Ureter (tissue), 1 donor: ENCODE results near the gene C16orf86. TPM values are rescaled to one million over a fixed set of nuclear protein-coding genes. Genes with fewer than 3 reads are reported as not detected.

Source experiments
- DNase-seq: peaks from one replicate; pipeline ENCODE4 v3.0.0-alpha.2; 2020; ENCODE audit warnings: low spot score
- total RNA-seq: library from RNA; stranded (reverse); gene quantifications from one replicate; pipeline ENCODE4 v1.2.4, GENCODE V29; 2023
- donor health status: DM: yes; HTN: yes; CAD: no.

Gene C16orf86
- total RNA-seq, 1 donor from 2014 or later, result 2.7 TPM

DNA sequence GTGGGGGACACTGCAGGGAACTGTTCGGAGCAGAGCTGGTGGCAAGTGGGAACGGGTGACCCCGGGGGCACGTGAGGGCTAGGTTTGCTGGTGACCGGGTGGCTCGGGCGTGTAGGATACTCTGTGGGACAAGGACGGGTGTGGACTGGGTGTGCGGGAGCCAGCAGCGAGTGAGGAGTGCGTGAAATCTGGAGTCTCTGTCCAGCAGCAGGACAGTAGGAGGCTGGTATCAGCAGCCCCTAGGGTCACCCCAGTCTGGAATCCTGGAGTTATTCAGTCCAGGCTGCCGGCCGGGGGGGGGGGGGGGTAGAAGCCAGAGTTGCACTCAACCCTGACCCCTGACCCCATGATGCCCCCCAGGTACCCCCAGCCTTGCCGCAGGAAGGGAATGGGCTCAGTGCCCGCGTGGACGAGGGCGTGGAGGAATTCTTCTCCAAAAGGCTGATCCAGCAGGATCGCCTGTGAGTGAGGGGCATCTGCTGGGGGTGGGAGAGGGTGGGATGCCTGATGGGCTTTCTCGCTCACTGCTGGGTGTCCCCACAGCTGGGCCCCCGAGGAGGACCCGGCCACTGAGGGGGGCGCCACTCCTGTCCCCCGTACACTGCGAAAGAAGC lies 12.7 kb upstream of the C16orf86 start:
- DNase-seq, result no peak

DNA sequence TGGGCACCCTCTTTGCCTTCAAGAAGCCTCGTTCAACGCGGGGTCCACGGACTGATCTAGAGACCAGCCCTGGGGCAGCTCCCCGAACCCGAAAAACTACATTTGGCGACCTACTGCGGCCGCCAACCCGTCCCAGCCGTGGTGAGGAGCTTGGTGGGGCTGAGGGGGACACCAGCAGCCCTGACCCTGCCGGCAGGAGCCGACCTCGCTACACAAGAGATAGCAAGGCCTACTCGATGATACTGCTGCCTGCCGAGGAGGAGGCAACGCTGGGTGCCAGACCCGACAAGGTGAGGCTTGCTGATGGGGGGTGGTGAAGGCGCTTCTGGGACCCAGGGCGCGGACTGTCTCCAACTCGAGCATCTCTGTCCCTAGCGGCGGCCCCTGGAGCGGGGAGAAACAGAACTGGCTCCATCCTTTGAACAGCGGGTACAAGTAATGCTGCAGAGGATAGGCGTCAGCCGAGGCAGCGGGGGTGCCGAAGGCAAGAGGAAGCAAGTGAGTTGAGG lies 12.2 kb upstream of the C16orf86 start:
- no peak for DNase-seq

DNA sequence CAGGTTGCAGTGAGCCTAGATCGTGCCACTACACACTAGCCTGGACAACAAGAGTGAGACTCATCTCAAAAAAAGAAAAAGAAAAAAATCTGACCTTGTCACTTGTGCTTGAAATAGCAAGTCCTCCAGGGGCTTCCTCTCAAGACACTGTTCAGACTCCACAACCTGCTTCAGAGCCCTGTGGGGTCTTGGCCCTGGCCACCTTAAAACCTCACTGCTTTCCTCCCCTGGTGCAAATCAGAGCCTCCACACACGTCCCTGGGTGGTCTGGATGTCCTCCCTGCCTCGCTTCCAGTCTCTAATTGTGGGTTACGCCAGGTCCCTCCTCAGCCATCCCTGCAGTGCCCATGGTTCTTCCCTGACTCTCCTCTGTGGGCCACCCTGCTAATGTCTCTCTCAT lies 11.3 kb upstream of the C16orf86 start:
- DNase-seq, result no peak

DNA sequence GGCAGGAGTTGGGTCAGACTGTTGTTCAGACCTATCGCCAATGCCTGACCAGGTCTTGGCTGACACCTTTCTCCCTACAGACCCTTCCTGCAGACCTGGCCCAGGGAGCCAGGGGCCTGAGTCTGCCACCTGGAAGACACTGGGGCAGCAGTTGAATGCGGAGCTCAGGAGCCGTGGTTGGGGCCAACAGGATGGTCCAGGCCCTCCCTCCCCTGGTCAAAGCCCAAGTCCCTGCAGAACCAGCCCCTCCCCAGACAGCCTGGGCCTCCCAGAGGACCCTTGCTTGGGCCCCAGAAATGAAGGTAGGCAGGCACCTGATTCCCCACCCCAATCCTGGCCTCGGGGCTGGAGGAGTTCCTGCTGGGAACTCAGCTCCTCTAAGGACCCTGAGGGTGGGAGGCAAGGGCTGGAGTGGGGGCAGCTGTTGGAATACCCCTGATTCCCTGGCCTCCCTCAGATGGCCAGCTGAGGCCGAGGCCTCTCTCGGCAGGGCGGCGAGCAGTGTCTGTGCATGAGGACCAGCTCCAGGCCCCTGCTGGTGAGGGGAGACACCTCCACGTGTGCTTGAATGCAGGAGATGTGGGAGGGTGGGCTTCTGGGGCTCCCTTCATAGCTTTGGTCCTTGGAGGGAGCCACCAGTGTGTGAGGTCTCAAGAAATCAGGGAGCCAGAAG lies 10.1 kb upstream of the C16orf86 start:
- DNase-seq, result no peak

DNA sequence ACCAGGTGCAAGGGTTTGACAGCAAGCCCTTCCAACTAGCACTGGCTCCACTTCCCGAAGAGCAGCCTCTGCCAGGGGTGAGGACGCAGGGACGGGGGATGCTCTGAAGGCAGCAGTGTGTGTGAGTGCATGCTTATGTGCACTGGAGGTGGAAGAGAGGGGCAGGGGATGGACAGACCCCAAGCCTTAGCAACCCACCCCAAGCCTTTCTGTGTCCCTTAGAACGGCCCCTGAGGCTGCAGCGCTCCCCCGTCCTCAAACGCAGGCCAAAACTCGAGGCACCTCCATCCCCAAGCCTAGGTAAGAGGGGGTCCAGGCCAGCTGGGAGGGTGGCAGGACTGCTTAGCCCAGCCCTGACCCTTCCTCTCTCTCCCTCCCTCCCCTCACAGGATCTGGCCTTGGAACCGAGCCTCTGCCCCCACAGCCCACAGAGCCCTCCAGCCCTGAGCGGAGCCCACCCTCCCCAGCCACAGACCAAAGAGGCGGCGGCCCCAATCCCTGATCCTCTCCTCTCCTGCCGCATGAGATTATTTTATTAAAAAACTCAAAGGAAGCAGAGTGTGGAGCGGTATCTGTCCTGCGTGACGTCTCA lies 9.5 kb upstream of the C16orf86 start:
- DNase-seq, result no peak

DNA sequence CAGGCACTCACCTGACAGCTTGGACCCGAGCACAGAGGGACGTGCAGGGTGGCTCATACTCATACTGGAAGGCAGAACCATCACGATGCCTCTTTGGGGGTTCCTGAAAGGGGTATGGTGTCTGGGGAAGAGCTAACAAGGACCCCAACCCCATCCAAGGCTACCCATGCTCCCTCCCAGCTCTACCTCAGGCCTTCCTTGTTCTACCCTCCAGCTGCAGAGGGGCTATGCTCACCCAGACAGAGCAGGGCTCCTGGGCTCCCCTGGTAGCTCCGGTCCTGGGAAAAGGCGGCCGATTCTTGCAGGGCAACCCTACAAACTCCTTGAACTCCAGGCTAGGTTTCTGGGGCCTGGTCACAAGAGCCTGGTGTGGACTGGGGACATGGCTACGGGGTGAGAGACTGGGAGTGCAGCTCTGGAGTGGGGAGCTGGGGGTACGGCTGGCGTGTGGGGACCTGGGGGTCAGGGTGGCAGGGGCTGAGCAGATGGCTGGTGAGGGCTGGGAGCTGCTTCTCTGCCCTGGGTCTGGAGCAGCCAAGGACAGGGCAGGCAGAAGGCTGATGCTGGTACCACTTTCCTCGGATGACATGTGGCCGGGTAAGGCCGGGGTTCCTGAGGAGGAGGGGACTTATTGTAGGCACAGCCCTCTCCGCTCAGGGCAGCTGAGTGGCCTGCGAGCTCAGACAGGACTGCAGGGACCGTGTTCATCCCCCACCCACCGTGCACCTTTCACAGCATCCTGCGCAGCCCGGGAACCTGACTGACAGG lies 8.7 kb upstream of the C16orf86 start:
- no peak for DNase-seq

DNA sequence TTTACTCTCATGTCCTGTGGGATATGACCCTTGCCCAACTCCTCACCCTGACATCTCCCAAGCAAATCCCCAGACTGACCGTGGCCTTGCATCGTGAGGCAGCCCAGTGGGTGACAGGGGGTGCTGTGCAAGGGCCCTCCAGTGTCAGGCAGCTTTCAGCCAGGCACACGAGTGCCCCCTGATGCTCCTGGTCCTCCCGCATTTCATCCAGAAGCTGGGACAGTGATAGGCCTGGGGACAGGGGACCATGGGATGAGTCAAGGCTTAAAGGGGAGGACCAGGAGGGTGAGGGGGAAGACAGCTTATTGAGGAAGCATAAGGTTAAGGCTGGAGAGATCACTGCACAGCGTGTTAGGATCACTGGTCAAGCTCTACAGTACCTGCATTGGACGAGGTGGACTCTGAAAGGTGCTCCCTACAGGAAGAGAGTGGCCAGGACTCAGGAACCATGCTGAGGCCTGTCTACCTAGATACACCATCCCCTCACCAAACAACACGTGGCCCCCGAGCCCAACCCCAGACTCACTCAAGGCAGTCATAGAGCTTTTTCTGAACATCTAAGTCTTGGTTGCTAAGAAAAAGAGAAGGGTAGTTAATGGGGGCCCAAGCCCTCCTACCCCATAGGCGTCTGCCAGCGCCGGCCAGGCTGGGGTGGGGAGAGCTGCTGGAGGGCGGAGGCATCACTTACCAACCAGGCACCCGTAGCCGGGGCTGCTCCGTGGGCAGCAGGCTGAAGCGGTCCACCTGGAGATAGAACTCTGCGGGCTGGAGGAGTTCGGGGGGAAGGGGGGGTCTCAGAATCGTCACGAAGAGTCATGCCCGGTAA lies 7.6 kb upstream of the C16orf86 start:
- DNase-seq, result no peak

DNA sequence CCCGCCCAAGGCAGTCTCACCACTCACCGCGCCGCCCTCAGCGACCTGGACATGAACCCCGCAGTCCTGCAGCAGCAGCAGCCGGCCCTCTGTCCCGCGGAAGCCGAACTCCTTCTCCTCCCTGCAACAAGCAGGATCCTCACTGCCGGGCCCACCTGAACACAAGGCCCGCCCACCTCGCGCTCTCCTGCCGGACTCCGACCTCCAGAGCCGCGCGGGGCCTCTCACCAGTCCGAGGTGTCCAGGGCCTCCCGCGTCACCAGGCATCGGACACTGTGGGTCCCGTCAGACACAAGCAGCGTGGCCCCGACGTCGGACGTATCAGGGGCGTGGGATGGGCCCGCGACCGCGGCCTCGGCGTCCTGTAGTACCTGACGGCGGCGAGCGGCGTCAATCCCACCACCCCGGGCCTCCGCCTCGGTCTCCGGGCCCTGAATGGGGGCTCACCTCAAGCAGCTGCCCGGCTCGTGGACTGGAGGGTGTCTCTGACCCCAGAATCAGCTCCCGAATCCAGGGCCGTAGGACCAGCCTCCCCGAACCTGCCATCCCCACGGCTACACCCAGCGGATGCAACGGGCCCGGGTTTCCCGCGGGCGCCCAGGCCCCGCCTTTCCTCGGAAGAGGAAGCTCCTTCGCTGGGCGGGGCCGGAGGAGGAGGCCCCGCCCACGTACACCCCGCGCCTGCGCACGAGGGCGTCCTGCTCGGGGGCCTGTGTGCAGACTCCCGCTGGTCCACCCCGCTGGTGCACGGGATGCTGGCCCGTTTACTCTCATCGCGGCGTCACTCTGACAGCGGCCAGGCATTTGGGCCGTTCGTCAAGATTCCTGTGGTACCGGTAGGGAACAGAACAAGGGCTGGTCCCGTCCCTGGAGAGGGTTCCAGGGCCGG lies 6.7 kb upstream of the C16orf86 start, which contains the start of gene ACD:
TSS of gene ACD (minus strand) at position 586 of the 889 bp plus-strand sequence. CDS start at position 546, 40 bp downstream.
- peak; percentile 90 for DNase-seq

DNA sequence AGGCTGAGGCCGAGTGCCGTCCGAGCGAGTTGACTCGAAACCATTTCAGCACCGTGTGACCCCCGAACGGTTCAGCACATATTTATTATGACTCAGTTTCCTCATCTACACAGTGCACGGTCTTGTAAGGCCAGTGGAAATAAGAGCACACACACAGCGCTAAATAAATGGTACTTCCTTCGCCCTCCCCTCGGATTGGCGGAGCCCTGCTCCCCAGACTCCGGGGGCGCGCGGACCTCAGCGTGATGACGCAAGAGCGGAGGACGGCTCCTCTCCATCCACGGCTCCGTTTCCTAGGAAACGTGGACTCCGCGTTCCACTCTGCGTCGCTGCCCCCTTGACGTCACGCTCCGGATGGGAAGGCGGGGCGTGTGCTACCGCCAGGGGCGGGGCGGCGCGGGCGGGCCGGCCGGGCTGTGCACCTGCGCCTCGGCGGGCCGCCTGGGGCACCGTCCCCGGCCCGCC lies 6.0 kb upstream of the C16orf86 start, which contains the start of gene PARD6A:
TSS of gene PARD6A (plus strand) at position 397 of the 465 bp plus-strand sequence. CDS start 79 bp downstream, outside the sequence.
- peak; percentile 93 for DNase-seq

DNA sequence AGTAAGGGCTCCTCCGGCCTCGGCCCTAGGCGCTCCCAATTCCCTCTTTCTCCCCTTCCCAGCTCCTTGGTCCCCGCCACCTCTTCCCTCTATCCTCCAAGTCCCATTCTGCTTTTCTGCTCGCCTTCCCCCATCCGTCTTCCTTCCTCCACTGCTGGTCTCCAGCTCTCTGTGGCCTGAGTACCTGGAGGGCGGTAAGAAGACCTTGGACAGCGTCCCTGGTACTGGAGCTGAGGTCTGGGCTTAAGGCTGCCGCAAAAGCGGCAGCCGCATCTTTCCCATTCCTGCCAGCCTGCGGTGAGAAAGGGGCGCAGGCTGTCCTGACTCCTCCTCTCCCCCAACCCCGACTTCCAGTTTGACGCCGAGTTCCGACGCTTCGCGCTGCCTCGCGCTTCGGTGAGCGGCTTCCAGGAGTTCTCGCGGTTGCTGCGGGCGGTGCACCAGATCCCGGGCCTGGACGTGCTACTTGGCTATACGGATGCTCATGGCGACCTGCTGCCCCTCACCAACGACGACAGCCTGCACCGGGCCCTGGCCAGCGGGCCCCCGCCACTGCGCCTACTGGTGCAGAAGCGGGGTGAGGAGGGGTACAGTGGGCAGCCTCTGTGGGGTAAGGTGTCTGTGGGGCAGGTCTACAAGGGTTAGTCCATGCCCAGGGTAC lies 5.4 kb upstream of the C16orf86 start:
- no peak for DNase-seq

DNA sequence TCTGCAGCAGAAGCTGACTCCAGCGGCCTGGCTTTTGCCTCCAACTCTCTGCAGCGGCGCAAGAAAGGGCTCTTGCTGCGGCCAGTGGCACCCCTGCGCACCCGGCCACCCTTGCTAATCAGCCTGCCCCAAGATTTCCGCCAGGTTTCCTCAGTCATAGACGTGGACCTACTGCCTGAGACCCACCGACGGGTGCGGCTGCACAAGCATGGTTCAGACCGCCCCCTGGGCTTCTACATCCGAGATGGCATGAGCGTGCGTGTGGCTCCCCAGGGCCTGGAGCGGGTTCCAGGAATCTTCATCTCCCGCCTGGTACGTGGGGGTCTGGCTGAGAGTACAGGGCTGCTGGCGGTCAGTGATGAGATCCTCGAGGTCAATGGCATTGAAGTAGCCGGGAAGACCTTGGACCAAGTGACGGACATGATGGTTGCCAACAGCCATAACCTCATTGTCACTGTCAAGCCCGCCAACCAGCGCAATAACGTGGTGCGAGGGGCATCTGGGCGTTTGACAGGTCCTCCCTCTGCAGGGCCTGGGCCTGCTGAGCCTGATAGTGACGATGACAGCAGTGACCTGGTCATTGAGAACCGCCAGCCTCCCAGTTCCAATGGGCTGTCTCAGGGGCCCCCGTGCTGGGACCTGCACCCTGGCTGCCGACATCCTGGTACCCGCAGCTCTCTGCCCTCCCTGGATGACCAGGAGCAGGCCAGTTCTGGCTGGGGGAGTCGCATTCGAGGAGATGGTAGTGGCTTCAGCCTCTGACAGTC lies 4.5 kb upstream of the C16orf86 start:
- DNase-seq, result no peak

DNA sequence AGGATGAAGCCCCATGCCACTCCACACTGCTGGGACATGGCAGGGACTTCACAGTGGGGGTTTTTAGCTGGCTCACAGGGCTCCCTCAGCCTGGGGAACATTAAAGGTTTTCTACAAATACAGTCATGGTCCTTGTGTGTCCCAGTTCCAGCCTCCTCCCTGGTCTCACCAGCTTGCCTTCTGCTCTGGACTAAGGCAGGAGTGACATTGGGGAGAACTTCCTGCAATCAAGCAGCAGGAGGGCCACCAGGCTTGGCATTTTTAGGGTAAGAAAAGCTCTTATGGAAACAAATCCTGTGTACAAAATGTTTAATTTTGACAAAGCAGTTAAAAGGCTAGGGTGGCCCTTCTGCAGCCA lies 4.0 kb upstream of the C16orf86 start:
- no peak for DNase-seq

DNA sequence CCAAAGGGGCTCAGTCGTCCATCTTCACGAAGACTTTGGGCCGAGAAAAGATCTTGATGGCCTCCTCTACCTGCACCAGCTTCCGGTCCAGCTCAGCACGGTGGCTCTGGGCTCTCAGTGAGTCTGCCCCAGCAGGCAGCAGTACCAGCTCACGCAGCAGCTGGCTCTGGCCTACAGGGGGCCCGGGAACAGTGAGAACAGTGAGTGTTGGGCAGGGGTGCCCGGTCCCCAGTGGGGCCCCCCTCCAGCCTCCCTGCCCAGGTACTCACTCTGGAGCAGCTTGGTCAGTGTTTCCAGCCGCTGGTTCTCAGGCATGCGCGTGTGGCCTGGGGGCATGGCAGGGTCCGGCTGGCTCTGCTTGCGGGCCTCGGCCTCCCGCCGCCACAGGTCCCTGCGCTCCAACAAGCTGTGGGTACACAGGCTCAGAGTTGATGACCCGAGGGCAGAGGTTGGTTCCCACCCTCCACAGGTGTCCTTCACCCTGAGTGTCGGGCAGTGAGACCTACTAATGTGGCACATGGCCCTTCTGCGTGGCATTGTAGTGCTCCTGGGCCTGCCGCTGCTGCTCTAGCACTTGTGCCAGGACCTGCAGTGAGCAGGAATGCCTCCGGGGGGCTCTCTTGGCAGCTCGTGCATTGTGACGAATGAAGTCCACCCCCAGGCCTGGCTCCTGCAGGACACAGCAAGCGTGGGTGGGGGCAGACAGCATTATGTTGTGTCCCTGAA lies 3.3 kb upstream of the C16orf86 start:
- DNase-seq, result no peak

DNA sequence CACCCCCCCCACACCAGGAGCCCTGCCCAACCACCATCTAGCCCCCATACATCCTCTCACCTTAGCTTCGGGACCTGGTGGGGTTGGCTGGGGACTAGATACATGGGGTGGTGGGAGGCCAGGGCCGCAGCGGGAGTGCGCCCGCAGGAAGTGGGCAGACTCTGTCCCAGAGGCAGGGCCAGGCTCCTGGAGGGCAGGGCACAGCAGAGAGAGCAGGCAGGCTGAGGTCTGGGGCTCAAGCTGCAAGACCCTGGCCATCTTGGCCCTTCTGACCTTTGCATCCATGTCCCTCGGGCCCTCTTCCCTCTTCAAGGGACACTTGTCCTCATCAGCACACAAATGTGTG lies 2.8 kb upstream of the C16orf86 start:
- no peak for DNase-seq

DNA sequence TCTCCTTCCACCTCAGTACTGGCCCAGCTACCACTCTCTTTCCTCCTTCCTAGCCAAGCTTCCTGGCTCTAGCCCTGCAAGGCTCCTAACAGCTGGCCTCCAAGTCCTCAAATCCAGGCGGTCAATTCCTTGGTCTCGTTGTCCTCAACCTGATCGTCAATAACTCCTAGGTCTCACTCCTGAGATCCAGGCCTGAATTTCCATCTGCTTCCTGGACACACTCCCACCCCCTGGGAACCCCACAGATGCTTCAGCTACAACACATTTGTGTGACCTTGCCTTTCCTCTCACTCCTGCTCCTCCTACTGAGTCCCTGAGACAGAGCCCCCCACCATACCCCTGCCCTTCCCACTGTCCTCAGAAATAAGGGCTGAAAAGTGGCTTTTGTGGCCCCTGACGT lies 2.4 kb upstream of the C16orf86 start:
- DNase-seq, result no peak

DNA sequence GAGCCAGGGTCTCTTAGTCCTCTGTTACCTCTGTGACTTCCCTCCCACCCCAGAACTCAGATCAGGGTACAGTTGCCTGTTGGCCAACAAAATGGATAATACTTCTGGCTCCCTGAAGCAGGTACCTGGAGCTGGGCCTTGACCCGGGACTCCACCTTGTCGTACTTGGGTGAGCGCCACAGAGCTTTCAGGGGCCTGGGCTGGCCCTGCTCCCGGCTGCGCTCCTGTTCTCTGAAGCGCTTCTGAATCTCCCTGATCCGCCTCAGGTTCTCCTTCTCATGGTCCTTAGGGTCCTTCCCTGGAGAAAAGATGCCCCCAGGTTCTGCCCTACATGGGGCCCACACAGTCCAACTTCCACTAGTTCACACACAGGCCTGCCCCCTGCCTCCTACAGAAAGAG lies 1.7 kb upstream of the C16orf86 start:
- no peak for DNase-seq

DNA sequence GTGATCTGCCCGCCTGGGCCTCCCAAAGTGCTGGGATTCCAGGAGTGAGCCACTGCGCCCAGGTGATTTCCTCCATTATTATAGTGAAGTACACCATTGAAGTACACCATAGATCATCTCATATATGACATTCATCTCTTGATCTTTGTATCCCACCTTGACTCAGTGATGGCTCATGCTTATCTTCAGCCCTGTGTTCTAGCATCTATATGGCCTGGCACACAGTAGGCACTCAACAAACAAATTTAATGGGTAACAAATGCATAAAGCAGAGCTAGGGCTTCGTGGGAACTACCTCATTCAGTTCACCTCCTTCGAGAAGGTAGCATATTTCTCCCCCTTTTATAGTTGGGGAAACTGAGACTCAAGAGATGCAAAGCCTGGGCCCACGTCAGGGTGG lies 1.0 kb upstream of the C16orf86 start:
- no peak for DNase-seq

DNA sequence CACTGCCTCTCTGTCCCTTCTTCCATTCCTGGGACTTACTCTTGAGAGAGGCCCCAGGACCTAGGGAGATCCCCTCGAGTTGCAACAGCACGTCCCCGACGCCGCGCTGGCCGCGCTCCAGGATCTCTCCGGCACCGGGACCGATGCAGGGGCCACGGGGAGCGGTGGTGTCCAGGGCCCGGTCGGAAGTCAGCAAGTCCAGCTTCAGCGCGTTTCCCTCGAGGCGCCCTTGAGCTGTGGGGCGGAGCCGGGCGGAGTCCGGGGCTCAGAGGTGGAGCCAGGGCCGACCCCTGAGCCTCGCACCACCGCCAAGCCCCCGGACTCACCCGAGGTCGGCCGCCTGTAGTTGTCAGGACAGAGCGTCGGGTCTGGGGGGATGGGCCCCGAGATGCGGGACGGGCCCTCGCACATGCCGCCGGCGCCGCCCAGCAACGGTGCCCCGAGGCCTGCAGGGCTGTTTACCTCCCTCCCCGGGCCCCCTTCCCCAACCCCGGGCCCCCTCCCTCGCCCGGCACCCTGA lies 522 bp upstream of the C16orf86 start:
- no peak for DNase-seq
